ENCODE measurements around the gene CEMIP2. TPM values are rescaled to one million over a fixed set of nuclear protein-coding genes. Genes with fewer than 3 reads are reported as not detected.

The CEMIP2 gene
- polyA plus RNA-seq, 1 of the 3 experiments (the other 2 are of a cell fraction) = 39.8 TPM

- Histone ChIP-seq H4K20me1 (ENCODE audit: insufficient read depth) (no peaks in the 10 kb centered on the region), H3K9me3 (no peaks in the 10 kb centered on the region), H3K27me3 (ENCODE audit: insufficient read depth) (peaks cover 7% of the 10 kb centered on the region; the same call in 1 of the 2 replicates), H3K79me2 (ENCODE audit: insufficient read depth) (no peaks in the 10 kb centered on the region), H3K4me2 (no peak overlapping the region), H3K36me3 (replicated peaks in 1 of 2; ENCODE audit: control insufficient read depth in 1 of 2, insufficient read depth in 2 of 2, low read length in 1 of 2) (no peaks in the 10 kb centered on the region), H2AFZ (ENCODE audit: low read depth) (no peak overlapping the region), H3K27ac (ENCODE audit: low read depth in 2 of 2, low read length in 1 of 2) (no peak overlapping the region), H3K9ac (no peak overlapping the region), H3F3A (replicated peaks; ENCODE audit: insufficient read depth) (peaks cover 5% of the 10 kb centered on the region), H3K4me3 (ENCODE audit: low read depth in 2 of 2, low read length in 1 of 2) (no peak overlapping the region), H3K4me1 (ENCODE audit: control insufficient read depth in 1 of 2, insufficient read depth in 2 of 2, low read depth in 1 of 2, low read length in 1 of 2) (peaks cover 0 to 4% of the 10 kb centered on the region in 2 experiments; a peak in 1 of 4 replicates), H3K9me2 (no peaks in the 10 kb centered on the region)
- TF ChIP-seq NFIC (IDR thresholded peaks at IDR 0.05; ENCODE audit: borderline replicate concordance) (no peak), CHD2 (IDR thresholded peaks at IDR 0.05; ENCODE audit: low read length, partially characterized antibody) (no peak), NRF1 (IDR thresholded peaks at IDR 0.05; ENCODE audit: low read depth, low read length) (no peak), FOXJ3 (CRISPR knock-in tag; IDR thresholded peaks at IDR 0.05) (no peak), MAX (IDR thresholded peaks at IDR 0.05; ENCODE audit: low read depth) (no peak), FOXM1 (IDR thresholded peaks at IDR 0.05; ENCODE audit: low read depth) (no peak), RFX5 (IDR thresholded peaks at IDR 0.05; ENCODE audit: low read length) (no peak), ELF1 (IDR thresholded peaks at IDR 0.05) (no peak), YY1 (IDR thresholded peaks at IDR 0.05; ENCODE audit: low read depth) (no peak), SMC3 (IDR thresholded peaks at IDR 0.05; ENCODE audit: low read depth, low read length) (no peak), USF1 (IDR thresholded peaks at IDR 0.05; ENCODE audit: borderline replicate concordance, low read depth) (no peak), REST (IDR thresholded peaks at IDR 0.05; ENCODE audit: low read depth, low read length) (no peak), MXI1 (IDR thresholded peaks at IDR 0.05; ENCODE audit: low read depth, low read length) (no peak), EZH2phosphoT487 (IDR thresholded peaks at IDR 0.05; ENCODE audit: borderline replicate concordance, low read depth) (no peak)
- POLR2A ChIA-PET = no interaction called here
- CTCF ChIA-PET = interaction anchor here (0.7 kb wide), 1 partner anchor 257 kb away, joined by 3 read pairs; no protein-coding TSS in a partner anchor
- DNase-seq = no peak
Observed at GRCh38 chr9:71781391-71781790, 13.1 kb upstream of the CEMIP2 start.

- no peak overlapping the region for H3K4me2 ChIP-seq
- peaks cover 7% of the 10 kb centered on the region; the same call in 1 of the 2 replicates for H3K27me3 ChIP-seq (ENCODE audit: insufficient read depth)
- H3K27ac ChIP-seq (ENCODE audit: low read depth in 2 of 2, low read length in 1 of 2) = no peak overlapping the region
- H3K79me2 ChIP-seq (ENCODE audit: insufficient read depth) = no peaks in the 10 kb centered on the region
- DNase-seq = no peak
- no peaks in the 10 kb centered on the region for H3K9me2 ChIP-seq
- no peaks in the 10 kb centered on the region for H3K36me3 ChIP-seq (replicated peaks in 1 of 2; ENCODE audit: control insufficient read depth in 1 of 2, insufficient read depth in 2 of 2, low read length in 1 of 2)
- H3K9me3 ChIP-seq = no peaks in the 10 kb centered on the region
- peaks cover 0 to 4% of the 10 kb centered on the region in 2 experiments; a peak in 1 of 4 replicates for H3K4me1 ChIP-seq (ENCODE audit: control insufficient read depth in 1 of 2, insufficient read depth in 2 of 2, low read depth in 1 of 2, low read length in 1 of 2)
- no peak overlapping the region for H3K4me3 ChIP-seq (ENCODE audit: low read depth in 2 of 2, low read length in 1 of 2)
- CTCF ChIA-PET = interaction anchor here (0.7 to 1.0 kb wide), 2 partner anchors 26 to 258 kb away, joined by 3 read pairs; no protein-coding TSS in a partner anchor
- POLR2A ChIA-PET = no interaction called here
- H4K20me1 ChIP-seq (ENCODE audit: insufficient read depth) = no peaks in the 10 kb centered on the region
- no peak overlapping the region for H3K9ac ChIP-seq
- no peak overlapping the region for H2AFZ ChIP-seq (ENCODE audit: low read depth)
- H3F3A ChIP-seq (replicated peaks; ENCODE audit: insufficient read depth) = peaks cover 5% of the 10 kb centered on the region
- WGBS (ENCODE audit: low lambda C conversion rate) = 45% methylated on average over 3 of the region's 3 CpGs
- TF ChIP-seq MXI1 (IDR thresholded peaks at IDR 0.05; ENCODE audit: low read depth, low read length) = no peak
- TF ChIP-seq GATA2 (CRISPR knock-in tag; IDR thresholded peaks at IDR 0.05) = no peak
- no peak for TF ChIP-seq POLR2AphosphoS5 (IDR thresholded peaks at IDR 0.05; ENCODE audit: low read depth, low read length)
- no peak for TF ChIP-seq YY1 (IDR thresholded peaks at IDR 0.05; ENCODE audit: low read depth)
- no peak for TF ChIP-seq ZBTB33 (IDR thresholded peaks at IDR 0.05; ENCODE audit: borderline replicate concordance, low read depth)
- no peak for TF ChIP-seq SMC3 (IDR thresholded peaks at IDR 0.05; ENCODE audit: low read depth, low read length)
- no peak for TF ChIP-seq FOSL2 (IDR thresholded peaks at IDR 0.05; ENCODE audit: borderline replicate concordance, low read depth)
- no peak for TF ChIP-seq FOXJ3 (CRISPR knock-in tag; IDR thresholded peaks at IDR 0.05)
Observed at GRCh38 chr9:71780953-71781352, 12.6 kb upstream of the CEMIP2 start.
